Thyroid gland (tissue), 4 donors: ENCODE results near the gene GOLGA6D.
"Not testable (repeated sequence)": the region's sequence is repeated elsewhere in the genome, so short reads cannot be mapped to it uniquely, and the experiment has no call there.

Experiments
- POLR2A ChIP-seq, 2 donors: fragments of 450-650 bp; IDR thresholded peaks; one replicate each; pipeline ENCODE4 v1.6.1; 2017; ENCODE audit warnings: antibody characterized with exemption in 2 of 2, mild to moderate bottlenecking in 2 of 2, moderate library complexity in 1 of 2
- TF ChIP-seq, protein P1 (sequence below), 6 experiments: fragments of 200-600 bp in 3 of 6; fragments of 450-650 bp in 3 of 6; sonication (generic) in 3 of 6; IDR thresholded peaks; one replicate each; pipeline ENCODE4 v1.5.1; 2016 to 2019; ENCODE audit warnings: antibody characterized with exemption in 6 of 6, mild to moderate bottlenecking in 2 of 6, inconsistent platforms in 1 of 6, moderate library complexity in 1 of 6

DNA sequence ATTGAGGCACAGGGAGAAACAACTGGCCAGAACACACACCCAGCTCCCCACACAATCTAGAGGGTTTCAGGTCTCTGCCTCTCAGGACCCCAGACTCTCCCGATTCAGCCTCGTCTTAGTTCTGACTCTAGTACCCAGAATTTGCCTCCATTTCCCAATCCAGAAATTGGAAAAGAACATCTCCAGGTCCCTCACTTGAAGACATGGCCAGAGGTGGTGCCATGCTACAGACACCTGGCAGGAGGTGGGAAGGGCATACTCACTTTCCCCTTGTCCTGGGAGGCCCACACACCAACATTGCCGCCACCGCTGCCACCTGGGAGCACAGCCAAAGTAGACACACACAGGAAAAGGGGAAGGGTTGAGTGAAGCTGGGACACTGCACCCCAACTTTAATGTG, 20.1 kb downstream of the GOLGA6D start:
- TF ChIP-seq, protein P1, sequence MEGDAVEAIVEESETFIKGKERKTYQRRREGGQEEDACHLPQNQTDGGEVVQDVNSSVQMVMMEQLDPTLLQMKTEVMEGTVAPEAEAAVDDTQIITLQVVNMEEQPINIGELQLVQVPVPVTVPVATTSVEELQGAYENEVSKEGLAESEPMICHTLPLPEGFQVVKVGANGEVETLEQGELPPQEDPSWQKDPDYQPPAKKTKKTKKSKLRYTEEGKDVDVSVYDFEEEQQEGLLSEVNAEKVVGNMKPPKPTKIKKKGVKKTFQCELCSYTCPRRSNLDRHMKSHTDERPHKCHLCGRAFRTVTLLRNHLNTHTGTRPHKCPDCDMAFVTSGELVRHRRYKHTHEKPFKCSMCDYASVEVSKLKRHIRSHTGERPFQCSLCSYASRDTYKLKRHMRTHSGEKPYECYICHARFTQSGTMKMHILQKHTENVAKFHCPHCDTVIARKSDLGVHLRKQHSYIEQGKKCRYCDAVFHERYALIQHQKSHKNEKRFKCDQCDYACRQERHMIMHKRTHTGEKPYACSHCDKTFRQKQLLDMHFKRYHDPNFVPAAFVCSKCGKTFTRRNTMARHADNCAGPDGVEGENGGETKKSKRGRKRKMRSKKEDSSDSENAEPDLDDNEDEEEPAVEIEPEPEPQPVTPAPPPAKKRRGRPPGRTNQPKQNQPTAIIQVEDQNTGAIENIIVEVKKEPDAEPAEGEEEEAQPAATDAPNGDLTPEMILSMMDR (IDR thresholded peaks at IDR 0.05): not testable (repeated sequence)
- not testable (repeated sequence) for TF ChIP-seq POLR2A (IDR thresholded peaks at IDR 0.05)
